GF-D8 (cell line): ENCODE data around the gene ALPI.

Experiments used
- DNase-seq: peaks from one replicate; lab custom pipeline; 2025; lab: John Stamatoyannopoulos, UW

The ALPI gene

GRCh38 chr2:232501794-232502390 is 45.9 kb downstream of the ALPI start:
- DNase-seq: no peak

DNA sequence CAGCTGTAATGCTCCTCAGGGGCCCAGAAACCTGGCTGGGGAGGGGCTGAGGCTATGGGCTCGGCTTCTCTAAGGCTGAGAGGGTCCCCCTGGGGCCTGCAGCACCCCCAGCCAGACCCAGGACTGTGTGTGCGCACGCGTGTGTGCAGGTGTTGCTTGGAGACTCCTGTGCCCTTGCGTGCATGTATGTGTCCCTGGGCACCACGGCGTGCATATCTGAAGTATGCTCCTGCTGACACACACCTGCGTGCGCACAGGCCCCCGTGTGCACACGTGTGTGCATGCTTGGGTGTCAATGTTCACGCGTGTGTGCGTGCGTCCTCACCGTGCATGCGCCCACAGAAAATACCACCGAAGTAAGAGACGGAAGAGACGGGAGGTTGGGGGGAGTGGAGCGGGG is 46.6 kb downstream of the ALPI start:
- no peak for DNase-seq

DNA sequence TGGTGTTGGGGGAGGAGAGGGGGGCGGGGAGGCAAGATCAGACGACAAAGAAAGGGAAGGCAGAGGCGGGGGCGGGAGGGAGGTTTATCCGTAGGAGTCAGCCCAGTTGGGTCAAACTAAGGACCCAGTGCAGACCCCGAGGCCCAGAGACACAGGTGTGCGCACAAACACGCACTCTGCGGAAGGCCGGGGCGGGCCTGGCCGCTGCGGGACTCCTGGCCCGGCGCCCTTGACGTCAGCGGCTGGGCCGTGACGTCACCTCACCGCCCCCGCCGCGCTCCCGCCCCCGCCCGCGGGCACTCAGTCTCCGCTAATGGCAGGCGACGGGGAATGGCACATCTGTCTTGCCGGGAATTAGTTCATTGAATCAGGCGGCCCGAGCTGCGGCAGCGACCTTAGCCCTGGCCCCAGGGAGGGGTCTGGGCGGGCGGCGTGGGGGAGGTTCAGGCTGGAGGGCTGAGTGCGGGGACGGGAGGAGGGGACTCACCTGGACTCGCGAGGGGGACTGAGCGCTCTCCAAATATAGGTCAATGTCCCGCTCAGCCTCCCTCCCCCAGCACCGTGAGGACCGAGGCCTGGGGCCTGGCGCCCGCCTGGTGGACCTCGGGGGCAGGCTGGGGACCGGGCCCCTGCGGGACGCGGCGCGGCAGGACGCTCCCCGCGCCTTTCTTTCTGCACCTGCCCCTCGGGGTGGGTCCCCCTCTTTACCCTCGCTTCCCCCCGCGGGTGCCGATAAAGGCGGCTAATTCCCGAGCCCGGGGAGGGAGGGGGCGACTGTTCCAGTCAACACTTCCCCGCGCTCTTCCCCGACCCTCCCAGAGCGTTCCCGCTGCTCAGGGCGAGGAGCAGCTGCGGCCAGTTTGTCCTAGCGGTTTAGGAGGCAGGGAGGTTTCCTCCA is 47.2 kb downstream of the ALPI start:
- DNase-seq: no peak

GRCh38 chr2:232503809-232504323 is 47.9 kb downstream of the ALPI start:
- no peak for DNase-seq

DNA sequence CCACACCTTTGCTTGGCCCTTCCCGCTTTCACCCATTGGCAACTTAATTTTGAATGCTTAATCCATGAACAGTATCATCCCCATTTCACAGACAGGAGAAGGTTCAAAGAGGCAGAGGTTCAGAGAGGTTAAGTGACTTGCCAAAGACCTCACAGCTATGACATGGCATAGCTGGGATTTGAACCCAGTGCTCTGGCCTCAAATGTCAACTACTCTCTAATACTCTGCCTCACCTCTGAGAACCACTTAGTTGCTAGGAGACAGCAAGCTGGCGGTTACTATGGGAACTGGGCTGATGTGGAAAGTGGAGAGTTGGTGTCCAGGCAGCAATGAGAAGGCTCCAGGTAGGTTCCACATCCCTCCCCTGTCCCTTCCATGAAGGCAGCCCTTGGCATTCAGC is 48.5 kb downstream of the ALPI start:
- no peak for DNase-seq

- no peak for DNase-seq
These were observed 49.9 kb downstream of the ALPI start for GRCh38 chr2:232505856-232506255.

- no peak for DNase-seq
These were observed 50.8 kb downstream of the ALPI start for GRCh38 chr2:232506709-232507108.

GRCh38 chr2:232508251-232508650 is 52.3 kb downstream of the ALPI start:
- no peak for DNase-seq
